HL-60 (cell line): ENCODE measurements around the gene GFI1B.
"Not testable (repeated sequence)": the region's sequence is repeated elsewhere in the genome, so short reads cannot be mapped to it uniquely, and the experiment has no call there.

ENCODE experiments used
- DNase-seq, 2 experiments: peaks; one replicate each; pipeline ENCODE4 v3.0.0-alpha.2; 2010 to 2020; ENCODE audit warnings: low read depth in 1 of 2, low spot score in 1 of 2
- H3K27ac ChIP-seq: fragments of 250-450 bp; sonication (Bioruptor Pico); replicated peaks from 2 replicates; pipeline ENCODE4 v1.5.1; 2020; ENCODE audit warnings: mild to moderate bottlenecking, moderate library complexity
- H3K27me3 ChIP-seq: fragments of 250-450 bp; sonication (Bioruptor Pico); 2 replicates; pipeline ENCODE4 v1.5.1; 2021; ENCODE audit warnings: mild to moderate bottlenecking, moderate library complexity; ENCODE audit not compliant: insufficient read depth, poor library complexity, severe bottlenecking
- H3K4me3 ChIP-seq: replicated peaks from 2 replicates; pipeline ENCODE4 v1.5.1; 2011; ENCODE audit warnings: mild to moderate bottlenecking, control low read depth, low read length; ENCODE audit not compliant: insufficient read depth
- CTCF ChIP-seq: IDR thresholded peaks from one replicate; pipeline ENCODE4 v1.5.1; 2011; ENCODE audit warnings: low read length, control low read depth, inconsistent platforms; ENCODE audit not compliant: insufficient read depth
- GABPA ChIP-seq: IDR thresholded peaks from 2 replicates; pipeline ENCODE4 v1.6.1; 2012; ENCODE audit warnings: low read depth
- POLR2AphosphoS5 ChIP-seq: IDR thresholded peaks from 2 replicates; pipeline ENCODE4 v1.6.1; 2012; ENCODE audit warnings: low read depth
- REST ChIP-seq: IDR thresholded peaks from 2 replicates; pipeline ENCODE4 v1.6.1; 2012; ENCODE audit warnings: low read depth; ENCODE audit not compliant: insufficient replicate concordance
- SPI1 ChIP-seq: IDR thresholded peaks from 2 replicates; pipeline ENCODE4 v1.6.1; 2012; ENCODE audit warnings: low read depth, mild to moderate bottlenecking, borderline replicate concordance

The GFI1B gene

GRCh38 chr9:132965478-132965877, 13.0 kb upstream of the GFI1B start:
- no peak overlapping the region for H3K27ac ChIP-seq
- H3K4me3 ChIP-seq: no peak overlapping the region
- TF ChIP-seq GABPA (no peak), SPI1 (no peak), CTCF (no peak), POLR2AphosphoS5 (no peak), REST (no peak)
- no peak for DNase-seq
- H3K27me3 ChIP-seq: peaks cover 2% of the 10 kb centered on the region

- H3K27ac ChIP-seq, H3K27me3 ChIP-seq, DNase-seq, H3K4me3 ChIP-seq: not testable (repeated sequence)
Observed at GRCh38 chr9:132967908-132968307, 10.6 kb upstream of the GFI1B start.

- no peaks in the 10 kb centered on the region for H3K27me3 ChIP-seq
- no peak for DNase-seq
- TF ChIP-seq CTCF: no peak
- TF ChIP-seq SPI1: no peak
- no peak for TF ChIP-seq REST
- TF ChIP-seq POLR2AphosphoS5: no peak
- TF ChIP-seq GABPA: no peak
- no peak overlapping the region for H3K4me3 ChIP-seq
- H3K27ac ChIP-seq: no peak overlapping the region
Observed at GRCh38 chr9:132969783-132970182, 8.7 kb upstream of the GFI1B start.

- Histone ChIP-seq H3K27ac (no peak overlapping the region), H3K27me3 (no peaks in the 10 kb centered on the region), H3K4me3 (no peak overlapping the region)
- TF ChIP-seq CTCF: no peak
- TF ChIP-seq GABPA: no peak
- no peak for TF ChIP-seq REST
- no peak for TF ChIP-seq POLR2AphosphoS5
- TF ChIP-seq SPI1: no peak
- no peak for DNase-seq
Observed at GRCh38 chr9:132970324-132971062, 8.0 kb upstream of the GFI1B start.
